Heart left ventricle (tissue), 16 donors: Measurements from ENCODE around the gene SPRED3. TPM values are rescaled to one million over a fixed set of nuclear protein-coding genes. Genes with fewer than 3 reads are reported as not detected.

Source experiments
- ATAC-seq, 4 donors: fragments of 200-7000 bp; cut with Tn5 transposase; one replicate each; pipeline ENCODE4 v1.9.1; 2020 to 2022; ENCODE audit warnings: moderate library complexity in 4 of 4, mild to moderate bottlenecking in 3 of 4, moderate number of reproducible peaks in 1 of 4
- DNase-seq, 5 donors: peaks; one replicate each; pipeline ENCODE4 v3.0.0-alpha.2; 2020
- H3K27ac ChIP-seq, 12 donors: fragments of 200-600 bp; sonication (generic) in 4 of 12; one replicate each; pipeline versions ENCODE4 v1.5.0 to v1.8.0; 2016 to 2022; ENCODE audit warnings: mild to moderate bottlenecking in 2 of 12
- H3K27me3 ChIP-seq, 9 donors: fragments of 200-600 bp; sonication (generic) in 2 of 9; one replicate each; pipeline versions ENCODE4 v1.5.1 to v1.8.0; 2016 to 2022; ENCODE audit warnings: mild to moderate bottlenecking in 3 of 9
- H3K36me3 ChIP-seq, 9 donors: fragments of 200-600 bp; sonication (generic) in 2 of 9; one replicate each; pipeline versions ENCODE4 v1.5.0 to v1.8.0; 2018 to 2022; ENCODE audit warnings: mild to moderate bottlenecking in 2 of 9
- H3K4me1 ChIP-seq, 12 donors: fragments of 200-600 bp; sonication (generic) in 4 of 12; one replicate each; pipeline versions ENCODE4 v1.5.0 to v1.8.0; 2016 to 2022; ENCODE audit warnings: mild to moderate bottlenecking in 3 of 12
- H3K4me3 ChIP-seq, 12 donors: fragments of 200-600 bp; sonication (generic) in 4 of 12; one replicate each; pipeline versions ENCODE4 v1.5.0 to v1.8.0; 2017 to 2022; ENCODE audit warnings: mild to moderate bottlenecking in 9 of 12, moderate library complexity in 4 of 12
- H3K9me3 ChIP-seq, 12 donors: fragments of 200-600 bp; sonication (generic) in 4 of 12; one replicate each; pipeline versions ENCODE4 v1.5.0 to v1.8.0; 2016 to 2022; ENCODE audit warnings: mild to moderate bottlenecking in 1 of 12
- POLR2A ChIP-seq, 2 donors: fragments of 450-650 bp; IDR thresholded peaks; one replicate each; pipeline ENCODE4 v1.6.1; 2017; ENCODE audit warnings: antibody characterized with exemption in 2 of 2, mild to moderate bottlenecking in 2 of 2, moderate library complexity in 2 of 2
- WGBS, 4 donors: extraction: QIAGEN DNeasy Blood & Tissue Kit in 2 of 4; methylation state at CpG; one replicate each; pipeline versions ENCODE4 v1.1.5 to v1.1.7; 2013 to 2018; 5-methylcytosine and 5-hydroxymethylcytosine counted together
- intact Hi-C, 10 donors: fragments of 100-400 bp; cut with DNase I; formaldehyde crosslinking; loops; one replicate each; pipeline versions ENCODE4 v1.11.1 to v1.14.2; 2022
- polyA plus RNA-seq, 2 donors: library from polyadenylated mRNA; stranded (reverse); fragments of 200-250 nt; gene quantifications; one replicate each; pipeline ENCODE4 v1.2.3, GENCODE V29; 2013
- total RNA-seq, 9 donors: library from RNA; depleted of rRNA in 2 of 9; stranded (reverse); fragments of >200 nt in 2 of 9; fragmentation: NEBNext Ultra II Directional in 3 of 9; extraction: Animal tissue kit (Norgen Biotek cat#: 25700) in 3 of 9; gene quantifications; one replicate each; pipeline versions ENCODE4 v1.1.0 to v1.2.4, GENCODE V29; 2016 to 2023
- TF ChIP-seq, protein P1 (sequence below), 12 donors: fragments of 200-600 bp; sonication (generic) in 4 of 12; IDR thresholded peaks; one replicate each; pipeline versions ENCODE4 v1.5.0 to v1.8.0; 2018 to 2022; ENCODE audit warnings: antibody characterized with exemption in 12 of 12, mild to moderate bottlenecking in 5 of 12
- donor health status: ischemic (EF 13 %, LVEDD 7.1; RV severe dilation, severe dysfunction).
- donor health status: healthy with polysubstance abuse.
- donor health status: DM: no; HTN: yes; CAD: no.
- donor health status: DM: no; HTN: no; CAD: no.
- donor health status: ischemic (EF 25% LVEDD 6.9; RV normal size, moderate dysfunction).
- donor health status: ischemic (EF 25% LVEDD 5.7; RV mildly dilated, moderate dysfunction).
- donor health status: healthy.
- donor health status: DM: yes; HTN: yes; CAD: no.
- donor health status: ischemic (EF 35%, LVEDD 5.7; RV mildly dilated, moderate dysfunction).
- donor health status: nonischemic (EF 11% LVEDD 7.7; RV severe dilation, severe dysfunction).
- donor health status: DM: yes; HTN: yes; CAD: no.
- donor health status: PGD.
- donor health status: ischemic (EF 29% LVEDD 5.4; RV normal size, mild dysfunction).
- donor health status: nonischemic (EF 23%, LVEDD 6.1; RV moderate dilation, normal function).

SPRED3 gene
- total and polyA plus RNA-seq, 11 donors = 0.18 to 3.1 (median 0.72) TPM; not detected in 1

DNA sequence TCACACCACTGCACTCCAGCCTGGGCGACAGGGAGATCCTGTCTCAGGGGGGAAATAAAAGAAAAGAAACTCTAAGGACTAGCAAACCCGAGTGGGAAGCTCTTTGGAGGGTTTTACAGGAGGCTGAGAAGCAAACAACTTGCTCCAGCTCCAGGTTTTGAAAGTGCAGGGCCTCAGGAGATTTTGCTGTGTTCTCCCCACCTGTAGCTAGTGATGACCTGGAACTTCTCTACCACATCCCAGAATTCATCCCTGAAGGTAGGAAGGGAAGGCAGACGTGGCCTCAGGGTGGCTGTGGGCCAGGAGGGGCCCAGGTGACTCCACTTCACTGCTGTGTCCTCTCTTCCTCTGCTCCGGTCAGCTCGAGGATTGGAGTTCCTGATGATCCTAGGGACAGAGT lies 30.4 kb upstream of the SPRED3 start:
- ATAC-seq = no peak
- intact Hi-C loops = no loop called here
- no peak overlapping the region for H3K4me3 ChIP-seq
- H3K9me3 ChIP-seq = no peaks in the 10 kb centered on the region
- TF ChIP-seq POLR2A (IDR thresholded peaks at IDR 0.05) = no peak
- TF ChIP-seq, protein P1, sequence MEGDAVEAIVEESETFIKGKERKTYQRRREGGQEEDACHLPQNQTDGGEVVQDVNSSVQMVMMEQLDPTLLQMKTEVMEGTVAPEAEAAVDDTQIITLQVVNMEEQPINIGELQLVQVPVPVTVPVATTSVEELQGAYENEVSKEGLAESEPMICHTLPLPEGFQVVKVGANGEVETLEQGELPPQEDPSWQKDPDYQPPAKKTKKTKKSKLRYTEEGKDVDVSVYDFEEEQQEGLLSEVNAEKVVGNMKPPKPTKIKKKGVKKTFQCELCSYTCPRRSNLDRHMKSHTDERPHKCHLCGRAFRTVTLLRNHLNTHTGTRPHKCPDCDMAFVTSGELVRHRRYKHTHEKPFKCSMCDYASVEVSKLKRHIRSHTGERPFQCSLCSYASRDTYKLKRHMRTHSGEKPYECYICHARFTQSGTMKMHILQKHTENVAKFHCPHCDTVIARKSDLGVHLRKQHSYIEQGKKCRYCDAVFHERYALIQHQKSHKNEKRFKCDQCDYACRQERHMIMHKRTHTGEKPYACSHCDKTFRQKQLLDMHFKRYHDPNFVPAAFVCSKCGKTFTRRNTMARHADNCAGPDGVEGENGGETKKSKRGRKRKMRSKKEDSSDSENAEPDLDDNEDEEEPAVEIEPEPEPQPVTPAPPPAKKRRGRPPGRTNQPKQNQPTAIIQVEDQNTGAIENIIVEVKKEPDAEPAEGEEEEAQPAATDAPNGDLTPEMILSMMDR (IDR thresholded peaks at IDR 0.05) = no peak
- no peaks in the 10 kb centered on the region for H3K36me3 ChIP-seq
- 34 to 55% (median 42%) methylated on average over 5 of the region's 5 CpGs for WGBS, 4 donors
- H3K27me3 ChIP-seq = peaks cover 0 to 37% (median 9%) of the 10 kb centered on the region in 9 donors
- H3K4me1 ChIP-seq = peaks cover 0 to 20% (median 9%) of the 10 kb centered on the region in 12 donors
- H3K27ac ChIP-seq = no peak overlapping the region
- DNase-seq = no peak

DNA sequence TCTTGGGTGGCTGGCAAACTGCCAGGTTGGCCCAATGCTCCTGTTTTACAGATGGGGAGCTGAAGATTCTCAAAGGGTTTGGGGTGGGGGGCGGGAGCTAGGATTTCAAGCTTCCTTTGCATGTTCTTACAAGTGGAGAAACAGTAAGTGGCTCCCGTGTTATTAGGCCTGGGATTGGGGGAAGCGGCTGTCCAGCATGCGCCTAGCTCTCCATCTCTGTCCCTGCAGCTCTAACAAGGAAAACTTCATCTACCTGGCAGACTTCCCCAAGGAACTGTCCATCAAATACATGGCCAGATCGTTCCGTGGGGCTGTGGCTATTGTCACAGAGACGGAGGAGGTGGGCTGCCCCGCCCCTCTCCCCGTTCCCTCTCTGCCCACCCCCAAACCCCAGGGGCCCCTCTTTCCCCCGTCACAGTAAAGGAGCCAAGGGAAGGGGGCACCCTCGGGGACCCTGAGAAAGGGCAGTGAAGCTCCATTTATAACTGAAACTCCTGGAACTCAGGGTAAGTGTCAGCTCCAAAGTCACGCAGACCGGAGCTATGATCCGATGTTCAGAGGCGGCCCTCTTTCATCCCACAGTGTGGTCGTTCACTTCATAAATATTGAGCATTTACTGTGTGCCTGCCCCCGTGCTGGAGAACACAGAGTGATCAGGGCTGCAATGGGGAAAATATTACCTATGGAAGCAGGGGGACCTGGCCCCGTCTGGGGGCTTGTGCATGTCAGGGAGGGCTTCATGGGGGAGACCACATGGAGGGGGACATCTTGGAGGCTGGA lies 29.1 kb upstream of the SPRED3 start:
- Histone ChIP-seq H3K36me3 (no peaks in the 10 kb centered on the region), H3K9me3 (no peaks in the 10 kb centered on the region), H3K4me1 (peaks cover 0 to 20% (median 9%) of the 10 kb centered on the region in 12 donors), H3K27ac (no peak overlapping the region), H3K27me3 (peaks cover 0 to 37% (median 8%) of the 10 kb centered on the region in 9 donors), H3K4me3 (no peak overlapping the region)
- no peak for ATAC-seq
- WGBS, 4 donors = 50 to 56% (median 53%) methylated on average over 16 to 18 of the region's 18 CpGs
- DNase-seq = no peak
- TF ChIP-seq, protein P1 (IDR thresholded peaks at IDR 0.05) = no peak
- no peak for TF ChIP-seq POLR2A (IDR thresholded peaks at IDR 0.05)
- intact Hi-C loops = loop anchor here in 1 of 10 donors (2.0 kb wide), 1 partner anchor 23 kb away; no protein-coding TSS in a partner anchor

DNA sequence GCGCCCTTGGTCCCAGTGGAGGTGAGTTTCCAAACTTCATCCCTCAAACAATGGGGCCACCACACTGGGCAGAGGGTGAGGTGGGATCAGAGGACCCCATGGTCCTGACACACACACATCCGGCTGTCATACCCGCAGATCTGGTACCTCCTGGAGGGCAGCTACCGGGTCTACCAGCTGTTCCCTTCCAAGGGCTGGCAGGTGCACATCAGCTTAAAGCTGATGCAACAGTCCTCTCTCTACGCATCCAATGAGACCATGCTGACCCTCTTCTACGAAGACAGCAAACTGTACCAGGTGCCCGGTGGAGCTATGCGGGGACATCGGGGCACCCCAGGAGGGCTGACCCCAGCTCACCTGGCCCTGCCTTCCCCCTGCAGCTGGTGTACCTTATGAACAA lies 28.1 kb upstream of the SPRED3 start:
- Histone ChIP-seq H3K27me3 (peaks cover 0 to 37% (median 6%) of the 10 kb centered on the region in 9 donors), H3K4me1 (peaks cover 0 to 20% (median 9%) of the 10 kb centered on the region in 12 donors), H3K9me3 (no peaks in the 10 kb centered on the region), H3K4me3 (no peak overlapping the region), H3K27ac (no peak overlapping the region), H3K36me3 (no peaks in the 10 kb centered on the region)
- no peak for ATAC-seq
- DNase-seq = no peak
- WGBS, 4 donors = 72 to 91% (median 83%) methylated on average over 5 to 9 of the region's 9 CpGs
- TF ChIP-seq, protein P1 (IDR thresholded peaks at IDR 0.05) = no peak
- TF ChIP-seq POLR2A (IDR thresholded peaks at IDR 0.05) = no peak
- intact Hi-C loops = loop anchor here in 1 of 10 donors (2.0 kb wide), 1 partner anchor 24 kb away; no protein-coding TSS in a partner anchor

DNA sequence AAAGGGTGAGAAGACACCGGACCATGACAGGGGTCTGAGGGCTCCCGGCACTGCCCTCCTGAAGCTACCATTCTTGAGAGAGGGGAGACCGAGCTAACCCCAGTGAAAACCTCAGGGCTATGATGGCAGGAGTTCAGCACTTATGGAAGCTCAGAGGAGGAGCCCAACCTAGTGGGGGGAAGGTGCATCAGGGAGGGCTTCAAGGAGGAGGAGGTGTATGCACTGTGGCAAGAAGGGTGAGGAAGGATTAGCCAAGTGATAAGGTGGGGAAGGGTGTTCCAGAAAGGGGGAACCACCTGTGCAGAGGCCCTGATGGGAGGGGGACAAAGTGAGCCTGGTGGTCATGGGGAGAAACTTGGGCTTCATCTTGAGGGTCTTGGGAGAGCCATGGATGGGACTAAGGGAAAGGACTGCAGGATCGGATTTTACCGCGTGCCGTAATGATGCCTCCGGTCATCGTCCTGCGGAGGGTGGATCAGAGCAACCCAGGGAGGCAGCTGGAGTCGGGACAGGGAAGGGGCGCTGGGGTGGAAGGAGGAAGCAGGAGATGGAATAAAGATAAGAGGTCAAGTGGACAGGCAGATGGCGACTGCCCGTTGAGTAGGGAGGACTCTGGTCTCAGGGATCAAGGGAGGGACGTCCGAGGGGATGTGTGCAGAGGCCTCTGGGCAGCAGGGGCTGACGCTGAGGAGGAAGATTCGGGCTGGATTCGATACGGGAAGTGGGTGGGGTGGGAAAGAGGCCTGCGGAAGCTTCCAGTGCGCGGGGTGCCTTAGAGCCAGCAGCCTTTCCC lies 27.5 kb upstream of the SPRED3 start:
- intact Hi-C loops = loop anchor here in 2 of 10 donors (1.0 to 2.0 kb wide), 2 partner anchors 24 kb away; no protein-coding TSS in a partner anchor
- no peak for DNase-seq
- H3K27me3 ChIP-seq = peaks cover 0 to 30% (median 3%) of the 10 kb centered on the region in 9 donors
- H3K4me3 ChIP-seq = peak overlapping the region; percentile 37 to 97 (median 63)
- ATAC-seq = peak in 3 of 4 donors; percentile 10 to 29 (median 23)
- peaks cover 0 to 20% (median 9%) of the 10 kb centered on the region in 12 donors for H3K4me1 ChIP-seq
- TF ChIP-seq POLR2A (IDR thresholded peaks at IDR 0.05) = no peak
- TF ChIP-seq, protein P1 (IDR thresholded peaks at IDR 0.05) = no peak
- 18 to 23% (median 21%) methylated on average over 22 to 23 of the region's 23 CpGs for WGBS, 4 donors
- H3K27ac ChIP-seq = peak overlapping the region in 2 of 12 donors; percentile 58 to 59
- H3K36me3 ChIP-seq = no peaks in the 10 kb centered on the region
- H3K9me3 ChIP-seq = no peaks in the 10 kb centered on the region
